EL (cell line): ENCODE results near the gene CYP4A22.
"Not testable (repeated sequence)": the region's sequence is repeated elsewhere in the genome, so short reads cannot be mapped to it uniquely, and the experiment has no call there.

Source experiments
- DNase-seq: peaks from one replicate; pipeline ENCODE4 v3.0.0-alpha.2; 2016

CYP4A22 gene

DNA sequence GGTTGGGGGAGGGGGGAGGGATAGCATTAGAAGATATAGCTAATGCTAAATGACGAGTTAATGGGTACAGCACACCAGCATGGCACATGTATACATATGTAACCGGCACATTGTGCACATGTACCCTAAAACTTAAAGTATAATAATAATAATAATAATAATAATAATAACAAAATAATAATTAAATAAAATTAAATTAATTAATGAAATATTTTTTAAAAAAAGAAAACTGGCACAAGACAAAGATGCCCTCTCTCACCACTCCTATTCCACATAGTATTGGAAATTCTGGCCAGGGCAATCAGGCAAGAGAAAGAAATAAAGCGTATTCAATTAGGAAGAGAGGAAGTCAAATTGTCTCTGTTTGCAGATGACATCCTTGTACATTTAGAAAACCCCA, 20.7 kb downstream of the CYP4A22 start:
- not testable (repeated sequence) for DNase-seq

DNA sequence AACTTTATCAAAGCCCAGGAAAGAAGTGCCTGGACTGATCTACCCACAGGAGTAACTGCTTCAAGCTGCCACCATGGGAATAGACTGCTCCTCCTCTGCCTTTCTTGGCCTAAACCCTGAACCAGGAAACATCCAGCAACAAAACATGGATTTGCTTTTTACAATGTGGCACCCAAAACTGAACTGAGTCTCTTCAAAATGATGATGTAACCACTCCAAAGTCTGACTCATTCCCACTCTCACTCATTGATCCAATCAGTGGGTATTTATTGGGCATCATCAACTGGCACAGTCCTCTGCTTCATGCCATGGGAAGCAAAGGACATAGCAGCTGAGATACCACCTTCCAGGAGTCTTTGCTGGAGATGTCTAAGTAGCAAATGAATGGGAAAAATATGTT, 23.5 kb downstream of the CYP4A22 start:
- DNase-seq: no peak

DNA sequence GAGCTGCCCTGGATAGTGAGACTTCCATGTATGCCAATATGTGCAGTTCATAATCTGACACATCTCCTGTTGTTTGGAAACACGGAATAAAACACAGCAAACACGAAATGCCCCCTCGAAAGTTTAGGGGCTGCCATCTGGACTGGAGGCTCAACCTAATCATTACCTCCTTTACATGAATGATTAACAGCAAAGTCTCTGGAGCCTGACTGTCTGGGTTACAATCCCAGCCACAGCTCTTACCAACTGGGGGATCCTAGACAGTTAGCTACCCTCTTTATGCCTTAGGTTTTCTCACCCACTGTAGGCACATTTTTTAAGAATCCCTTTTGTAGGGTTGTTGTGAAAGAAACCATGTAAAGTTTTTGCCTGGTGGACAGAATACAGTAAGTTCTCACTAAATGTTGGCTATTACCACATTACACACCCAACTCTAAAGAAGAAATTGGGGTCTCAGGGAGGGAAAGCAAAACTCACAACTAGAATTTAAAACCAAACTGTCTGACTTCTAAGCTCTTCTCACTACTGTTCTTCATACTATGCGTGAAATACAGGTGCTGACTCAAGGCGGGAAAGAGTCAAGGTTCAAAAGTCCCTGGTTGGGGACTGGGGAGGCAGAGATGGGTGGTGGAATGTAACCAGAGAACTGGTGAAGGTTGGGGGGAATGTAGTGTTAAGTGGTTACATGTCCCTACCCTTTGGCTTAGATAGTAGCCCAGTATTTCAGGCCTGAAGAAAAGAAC, 24.2 kb downstream of the CYP4A22 start:
- DNase-seq: no peak

DNA sequence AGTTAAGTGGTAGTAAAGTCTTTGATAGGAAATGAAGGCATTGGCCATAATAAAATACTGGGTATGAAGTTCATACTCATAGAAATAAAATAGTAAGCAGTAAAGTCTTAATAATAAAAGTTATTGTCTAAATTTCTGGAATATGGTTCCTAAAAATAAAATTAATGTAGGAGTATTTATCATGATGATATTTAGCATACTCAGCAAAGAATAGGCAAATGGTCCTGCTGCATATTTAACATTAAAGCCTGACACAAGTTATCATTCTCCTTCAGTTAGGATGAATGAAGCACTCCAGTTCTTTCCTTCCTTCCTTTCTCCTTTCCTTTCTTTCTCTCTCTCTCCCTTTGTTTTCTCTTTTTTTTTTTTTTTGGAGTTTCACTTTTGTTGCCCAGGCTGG, 27.3 kb downstream of the CYP4A22 start:
- DNase-seq: no peak

DNA sequence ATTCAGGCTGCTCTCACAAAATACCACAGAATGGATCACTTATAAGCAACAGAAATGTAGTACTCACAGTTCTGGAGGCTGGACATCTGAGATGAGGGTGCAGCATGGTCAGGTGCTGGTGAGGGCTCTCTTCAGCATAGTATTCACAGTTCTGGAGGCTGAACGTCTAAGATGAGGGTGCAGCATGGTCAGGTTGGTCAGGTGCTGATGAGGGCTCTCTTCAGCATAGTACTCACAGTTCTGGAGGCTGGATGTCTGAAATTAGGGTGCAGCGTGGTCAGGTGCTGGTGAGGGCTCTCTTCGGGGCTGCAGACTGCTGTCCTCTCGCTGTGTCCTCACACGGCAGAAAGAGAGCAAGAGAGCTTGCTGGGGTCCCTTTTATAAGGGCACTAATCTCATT, 35.5 kb downstream of the CYP4A22 start:
- DNase-seq: no peak

DNA sequence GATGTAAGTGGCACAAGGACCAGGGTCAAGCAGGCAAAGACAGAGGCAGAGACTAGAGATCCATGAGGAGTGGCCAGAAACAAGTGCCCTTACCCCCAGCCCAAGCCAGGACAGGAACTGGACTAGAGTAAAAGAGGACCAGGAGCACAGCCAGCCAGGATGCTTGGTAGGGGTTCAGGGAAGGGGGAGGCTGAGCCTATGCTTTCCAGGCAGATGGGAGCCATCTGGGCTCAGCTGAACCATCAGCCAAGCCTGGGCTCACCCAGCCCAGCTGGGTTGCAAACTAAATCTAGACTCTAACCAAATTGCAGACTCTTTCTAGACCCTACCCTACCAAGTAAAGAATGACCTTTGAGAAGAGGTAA, 37.4 kb downstream of the CYP4A22 start:
- DNase-seq: no peak

DNA sequence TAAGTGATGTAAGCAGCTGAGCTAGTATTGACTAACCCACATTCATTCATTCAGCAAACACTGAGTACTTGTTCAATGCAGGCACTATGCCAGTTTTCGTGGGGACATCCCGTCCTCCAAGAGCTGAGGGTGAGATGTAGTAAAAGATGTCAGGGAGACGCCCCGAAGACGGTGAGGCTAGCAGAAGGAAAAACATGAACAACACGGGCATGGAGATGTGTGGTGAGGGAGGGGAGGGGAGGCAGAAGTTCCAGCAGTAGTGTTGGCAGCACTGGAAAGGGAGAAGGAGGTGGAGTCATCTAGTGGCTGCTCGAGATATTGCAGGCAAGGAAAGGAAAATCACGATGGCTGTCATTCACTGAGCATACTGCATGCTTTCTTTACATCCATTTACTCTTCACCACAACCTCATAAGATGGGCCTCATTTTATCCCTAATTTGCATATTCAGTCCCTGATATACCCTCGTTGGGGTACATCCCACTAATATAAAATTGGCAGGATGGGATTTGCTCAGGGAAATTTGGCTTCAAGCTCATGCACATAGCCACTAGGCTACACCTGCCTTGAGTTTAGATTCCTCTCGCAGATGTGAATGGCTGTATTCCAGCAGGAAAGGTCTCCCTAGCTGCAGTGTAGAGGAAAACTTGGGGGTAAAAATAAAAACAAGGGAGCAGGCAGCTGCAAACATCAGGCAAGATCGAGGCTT, 38.1 kb downstream of the CYP4A22 start:
- peak; percentile 63 for DNase-seq

DNA sequence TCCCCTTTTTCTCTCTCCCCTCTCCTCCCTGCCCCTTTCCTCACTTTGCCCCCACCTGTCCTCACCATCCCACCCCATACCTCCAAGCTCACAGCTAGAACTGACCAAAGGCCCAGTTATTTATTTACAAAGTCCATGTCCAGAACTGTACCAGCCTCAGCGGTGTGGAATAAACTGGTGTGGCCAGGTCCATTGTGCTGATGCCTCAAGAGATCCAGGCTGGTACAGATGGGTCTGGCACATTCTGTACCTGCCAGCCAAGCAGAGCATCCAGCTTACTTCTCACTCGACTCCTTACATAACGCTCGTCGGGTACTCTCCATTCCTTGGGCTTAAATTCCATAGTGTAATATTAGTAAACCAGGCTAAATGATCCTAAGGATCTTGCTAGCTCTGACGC, 40.8 kb downstream of the CYP4A22 start:
- no peak for DNase-seq

DNA sequence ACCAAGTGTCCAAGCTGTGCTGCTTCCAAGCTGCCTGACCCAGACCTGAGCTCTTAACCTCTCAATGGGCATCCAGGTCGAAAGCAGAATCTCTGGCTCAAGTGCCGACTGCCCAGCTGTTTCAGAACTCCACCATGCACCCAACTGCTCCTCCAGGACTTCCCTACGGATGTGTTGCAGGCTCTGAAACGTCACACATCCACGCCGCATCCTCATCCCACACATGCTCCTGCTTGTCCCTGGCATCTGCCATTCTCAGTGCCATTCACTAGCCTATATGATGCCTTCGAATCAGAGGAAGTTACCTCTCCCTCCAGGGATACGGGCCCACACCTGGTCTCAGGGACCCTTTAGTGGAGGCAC, 41.4 kb downstream of the CYP4A22 start:
- no peak for DNase-seq

DNA sequence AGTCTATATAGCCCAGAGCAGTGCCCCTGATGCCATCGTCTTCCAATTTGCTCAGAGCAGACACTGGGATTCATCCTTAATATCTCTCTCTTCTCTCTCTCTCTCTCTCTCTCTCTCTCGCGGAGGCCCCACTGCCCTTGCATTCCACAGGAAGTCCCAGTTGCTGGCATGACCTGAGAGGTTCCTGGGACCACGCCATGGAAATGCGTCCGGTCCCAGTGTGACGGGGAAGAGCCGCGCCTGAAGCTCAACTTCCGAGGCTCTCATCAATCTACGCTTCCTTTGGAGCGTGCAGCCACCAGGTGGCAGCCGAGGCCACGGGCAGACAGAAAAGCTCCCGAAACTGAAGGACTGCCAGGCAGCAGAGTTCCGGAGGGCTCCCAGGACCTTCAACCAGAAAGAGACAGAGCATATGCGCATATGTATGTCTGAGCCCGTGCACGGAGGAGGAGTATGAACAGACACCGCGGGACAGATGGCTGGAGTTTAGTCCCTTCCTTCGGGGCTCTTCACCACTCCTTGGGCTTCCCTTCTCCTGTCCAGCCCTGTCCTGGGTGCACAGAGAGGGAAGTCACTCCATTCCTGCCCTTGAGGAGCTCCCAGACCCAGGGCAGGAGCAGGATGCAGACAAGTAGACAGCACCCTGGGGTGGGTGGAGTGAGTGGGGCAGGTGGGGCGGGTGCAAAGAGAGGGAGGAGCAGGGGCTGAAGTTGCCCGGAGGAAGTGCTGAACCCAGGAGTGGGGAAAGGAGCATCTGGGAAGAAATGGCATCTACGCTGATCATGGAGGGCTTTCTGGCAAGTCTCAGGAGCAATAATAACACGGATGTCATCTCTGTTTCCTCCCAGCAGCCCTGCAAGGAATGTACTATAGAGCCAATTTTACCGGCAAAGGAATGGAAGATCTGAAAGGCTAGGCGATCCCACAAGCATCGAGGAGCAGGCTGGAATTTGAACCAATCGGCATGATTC, 42.1 kb downstream of the CYP4A22 start:
- DNase-seq: peak; percentile 95

DNA sequence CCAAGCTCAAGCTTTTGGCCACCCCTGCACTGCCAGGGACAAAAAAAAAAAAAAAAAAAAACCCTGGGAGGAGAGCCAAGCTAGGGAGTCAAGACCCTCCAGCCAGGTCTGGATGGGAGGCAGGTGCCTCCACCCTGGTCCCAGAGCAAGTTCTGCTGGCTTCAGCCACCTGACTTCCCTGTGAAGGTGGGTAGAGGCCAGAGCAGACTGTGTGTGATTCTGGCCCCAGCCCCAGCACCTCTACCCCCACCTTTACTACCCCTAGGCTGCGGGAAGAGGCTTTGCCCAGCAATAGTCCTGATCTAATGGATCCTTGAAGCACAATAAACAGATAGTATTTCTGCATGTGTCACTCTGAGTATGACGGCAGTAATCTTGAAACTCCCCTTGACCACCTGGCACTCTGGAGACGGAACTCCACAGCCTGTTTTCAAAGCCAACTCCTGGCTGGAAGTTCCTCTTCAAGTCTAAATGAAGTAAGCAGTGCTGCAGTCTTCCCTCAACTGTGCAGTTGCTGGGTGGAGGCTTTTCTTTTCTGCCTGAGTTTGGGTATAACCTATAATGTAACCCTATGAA, 42.8 kb downstream of the CYP4A22 start:
- DNase-seq: no peak

DNA sequence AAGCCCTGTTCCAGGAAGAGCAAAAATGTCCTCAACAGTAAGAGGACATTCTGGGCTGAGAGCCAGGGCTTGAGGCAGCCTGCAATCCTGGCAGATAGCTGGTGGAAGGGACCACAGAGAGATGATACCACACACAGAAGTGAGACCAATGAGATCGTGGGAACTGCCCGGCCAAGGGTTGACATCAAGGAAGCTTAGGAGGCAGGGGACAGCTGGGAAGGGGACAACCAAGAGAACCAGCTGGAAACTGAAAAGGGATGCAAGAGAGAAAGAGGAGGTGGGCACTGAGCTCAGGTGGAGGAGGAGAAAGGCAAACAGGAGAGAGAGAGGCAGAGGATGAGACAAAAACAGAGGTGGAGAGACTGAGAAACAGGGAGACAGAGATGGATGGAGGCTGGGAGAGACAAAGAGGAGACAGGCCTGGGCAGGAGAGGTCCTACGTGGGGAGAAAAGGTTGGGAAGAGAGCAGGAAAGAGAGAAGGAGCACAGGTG, 43.4 kb downstream of the CYP4A22 start:
- no peak for DNase-seq

DNA sequence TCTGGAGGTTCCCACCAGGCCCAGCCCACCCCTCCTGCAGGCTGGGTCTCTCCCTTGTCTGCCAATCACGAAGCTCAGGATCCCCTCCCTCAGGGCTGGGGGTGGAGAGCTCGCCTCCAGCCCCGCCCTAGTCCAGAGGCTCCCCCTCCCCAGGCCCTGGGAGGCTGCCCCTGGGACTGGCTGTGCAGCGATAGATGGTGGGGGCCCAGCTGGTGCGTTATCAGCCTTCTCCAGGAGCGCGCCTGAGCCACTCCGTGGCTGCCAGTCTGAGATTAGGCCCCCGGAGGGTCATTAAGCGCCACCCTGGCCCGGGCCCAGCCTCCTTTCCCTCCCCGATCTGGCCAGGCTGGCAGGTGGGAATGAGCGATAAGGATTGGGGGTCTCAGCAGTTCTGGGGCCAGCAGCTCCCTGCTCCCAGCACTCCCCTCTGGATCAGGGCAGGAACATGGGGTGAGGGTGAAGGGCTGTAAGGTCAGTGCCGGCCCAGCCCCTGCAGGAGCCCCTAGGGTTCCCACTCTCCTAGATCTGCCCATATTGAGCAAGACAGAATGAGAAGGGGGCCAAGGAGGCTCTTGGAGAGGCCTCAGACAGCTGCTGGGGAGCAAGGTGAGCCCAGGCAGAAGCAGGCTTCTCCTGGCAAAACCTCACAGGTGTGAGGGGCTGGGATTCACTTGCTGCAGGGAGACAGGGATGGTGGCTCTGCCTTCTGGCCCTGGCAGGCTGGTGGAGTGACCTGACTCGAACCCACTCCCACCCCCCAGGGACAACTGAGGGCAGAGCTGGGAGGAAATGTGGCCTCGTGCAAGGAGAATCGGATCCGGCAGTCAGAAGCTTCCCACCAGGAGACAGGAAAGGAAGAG, 44.1 kb downstream of the CYP4A22 start:
- no peak for DNase-seq

DNA sequence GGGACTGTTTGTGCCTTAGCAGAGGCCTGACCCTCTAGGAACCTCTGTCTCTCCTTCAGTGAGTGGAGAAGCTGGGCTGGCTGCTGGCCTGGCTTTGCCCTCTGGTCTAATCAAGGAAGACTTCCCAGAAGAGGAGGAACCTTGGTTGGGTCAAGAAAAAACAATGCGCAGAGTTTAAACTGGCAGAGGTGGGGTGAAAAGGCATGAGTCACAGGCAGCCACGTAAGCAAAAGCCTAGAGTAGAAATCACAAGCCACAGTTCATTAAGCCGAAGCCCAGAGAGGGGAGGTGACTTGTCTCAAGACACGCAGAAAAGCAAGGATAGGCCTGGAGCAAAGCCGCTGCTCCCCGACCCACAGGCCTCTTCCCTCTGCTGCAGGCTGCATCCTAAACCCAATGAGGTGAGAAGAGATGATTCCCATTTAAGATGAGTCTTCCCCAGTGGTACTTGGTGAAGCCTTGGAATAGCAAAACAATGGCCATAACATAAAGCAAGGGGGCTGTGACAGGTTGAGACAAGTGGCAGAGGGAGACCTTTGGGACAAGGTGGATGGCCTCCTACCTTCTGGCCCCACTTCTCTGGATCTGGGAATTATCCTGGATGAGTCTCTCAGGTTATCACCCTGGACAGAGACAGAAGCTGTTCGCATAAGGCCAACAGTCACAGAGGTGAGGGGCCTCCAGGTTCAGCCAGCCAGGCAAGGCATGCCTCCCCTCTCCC, 44.9 kb downstream of the CYP4A22 start:
- peak; percentile 39 for DNase-seq

DNA sequence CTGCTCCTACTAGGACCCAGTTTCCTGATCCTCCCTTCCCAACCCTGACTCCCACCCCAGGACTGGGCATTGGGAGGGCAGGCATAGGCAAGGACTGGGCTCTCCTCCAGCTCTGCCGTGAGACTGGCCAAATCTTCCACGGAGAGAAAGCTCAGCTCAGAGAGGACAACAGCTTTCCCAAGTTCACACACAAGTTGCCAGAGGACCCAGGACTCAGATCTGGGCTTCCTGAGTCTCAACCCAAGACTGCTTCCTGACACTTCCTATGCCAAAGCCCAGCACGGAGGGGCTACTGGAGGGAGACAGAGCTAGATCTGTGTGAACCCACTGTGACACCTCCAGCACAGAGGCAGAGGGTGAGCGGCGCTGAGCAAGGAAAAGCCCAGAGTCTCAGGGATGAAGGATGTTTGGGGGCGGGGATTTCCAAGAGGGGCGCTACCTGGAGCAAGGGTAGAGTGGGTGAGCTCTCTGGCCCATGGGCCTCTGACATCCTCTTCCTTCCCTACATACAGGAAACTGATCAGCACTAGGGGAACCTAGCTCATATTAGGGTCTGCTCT, 45.5 kb downstream of the CYP4A22 start:
- DNase-seq: no peak

DNA sequence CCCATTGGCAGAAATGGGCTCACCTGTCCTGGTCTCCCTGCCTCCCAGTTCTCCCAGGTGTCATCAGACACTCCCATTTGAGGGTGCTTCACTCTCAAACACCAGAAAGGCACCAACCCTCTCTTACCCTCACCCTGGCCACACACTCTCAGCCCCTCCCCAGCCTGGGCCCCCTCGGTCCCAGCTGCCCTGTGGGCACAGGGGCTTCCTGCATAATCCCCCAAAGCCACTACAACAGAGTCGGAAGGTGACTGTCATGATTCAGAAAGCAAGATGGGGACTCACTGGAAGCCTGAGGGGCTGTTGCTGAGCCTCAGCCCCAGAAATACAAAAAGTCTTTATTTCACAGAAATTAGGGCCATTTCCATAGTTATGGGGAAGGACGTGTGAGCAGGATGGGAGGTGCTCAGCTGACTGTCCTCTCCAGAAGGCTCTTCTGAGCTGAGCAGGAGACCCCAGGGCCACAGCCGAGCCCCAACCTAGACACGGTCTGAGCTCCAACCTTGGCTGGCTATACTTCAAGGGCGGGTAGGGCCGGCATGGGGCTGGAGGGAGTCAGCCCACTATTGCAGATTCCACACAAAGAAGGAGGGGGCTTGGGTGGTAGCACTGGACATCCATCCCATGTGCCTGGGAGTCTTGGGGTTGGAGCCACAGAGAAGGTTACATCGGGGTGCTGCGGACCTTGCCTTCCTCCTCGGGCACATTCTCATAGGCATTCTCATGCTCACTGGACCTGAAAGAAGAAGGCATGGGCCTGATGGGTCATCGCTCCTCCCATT, 46.3 kb downstream of the CYP4A22 start:
- no peak for DNase-seq

DNA sequence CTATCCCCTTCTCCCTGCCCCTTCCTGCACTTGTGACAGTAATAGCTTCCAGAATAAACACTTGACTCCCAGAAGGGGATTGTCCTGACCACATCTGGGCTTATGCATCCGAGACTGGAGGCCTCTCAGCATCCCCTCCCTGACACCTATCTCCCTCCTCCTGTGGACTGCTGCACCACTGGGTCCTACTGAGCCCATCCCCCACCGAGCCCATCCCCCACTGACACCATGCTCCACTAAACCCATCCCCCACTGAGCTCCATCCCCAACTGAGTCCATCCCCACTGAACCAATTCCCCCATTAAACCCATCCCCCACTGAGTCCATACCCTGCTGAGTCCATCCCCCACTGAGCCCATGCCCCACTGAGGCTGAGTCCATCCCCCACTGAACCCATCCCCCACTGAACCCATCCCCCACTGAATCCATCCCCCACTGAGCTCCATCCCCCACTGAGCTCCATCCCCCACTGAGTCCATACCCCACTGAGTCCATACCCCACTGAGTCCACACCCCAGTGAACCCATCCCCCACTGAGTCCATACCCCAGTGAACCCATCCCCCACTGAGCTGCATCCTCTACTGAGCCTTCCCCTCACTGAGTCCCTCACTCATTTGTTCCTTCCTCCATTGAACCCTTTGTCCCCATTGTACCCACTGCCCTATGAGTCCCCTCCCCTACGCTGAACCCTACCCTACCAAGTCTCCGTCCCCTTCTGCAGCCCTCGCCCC, 47.0 kb downstream of the CYP4A22 start:
- no peak for DNase-seq

DNA sequence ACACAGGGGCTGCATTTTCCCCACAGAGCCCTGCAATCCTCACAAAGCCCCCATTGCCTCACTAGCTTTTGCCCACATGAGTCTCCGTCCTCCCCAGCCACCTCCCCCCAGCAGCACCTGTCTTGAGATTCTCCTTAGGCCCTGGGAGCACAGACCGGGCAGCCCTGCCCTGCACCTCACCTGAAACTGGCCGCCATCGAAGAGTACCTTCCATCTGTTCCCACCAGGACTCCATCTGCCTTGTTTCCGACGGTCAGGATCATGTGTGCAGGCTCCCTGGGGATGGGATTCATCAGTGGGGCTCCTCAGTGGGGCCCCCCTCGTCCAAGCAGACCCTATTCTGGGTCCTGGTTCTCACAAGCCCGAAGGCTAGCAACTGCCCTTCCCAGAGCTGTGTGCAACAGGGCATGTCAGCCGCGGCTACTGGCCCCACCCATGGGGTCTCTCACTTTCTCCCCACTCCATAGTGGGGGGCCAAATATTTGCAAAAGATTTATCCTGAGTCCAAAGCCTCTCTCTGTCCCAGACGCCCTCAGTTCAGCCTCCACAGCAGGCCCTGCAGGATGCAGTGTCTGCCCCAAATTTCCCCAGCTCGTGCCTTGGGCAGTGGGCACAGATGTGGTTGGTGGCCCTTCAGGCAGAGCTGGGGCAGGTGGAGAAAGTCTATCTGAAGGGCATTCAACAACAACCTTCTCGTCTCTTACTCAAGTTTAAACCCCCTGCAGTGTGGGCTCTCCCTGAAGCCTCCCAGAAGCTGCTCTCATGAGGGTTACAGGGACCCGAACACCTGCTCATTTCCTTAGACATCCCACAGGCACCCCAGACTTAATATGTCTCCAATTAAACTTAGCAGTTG, 47.8 kb downstream of the CYP4A22 start:
- DNase-seq: no peak
